ENCODE data around the gene SLC4A5.

SLC4A5 gene

DNA sequence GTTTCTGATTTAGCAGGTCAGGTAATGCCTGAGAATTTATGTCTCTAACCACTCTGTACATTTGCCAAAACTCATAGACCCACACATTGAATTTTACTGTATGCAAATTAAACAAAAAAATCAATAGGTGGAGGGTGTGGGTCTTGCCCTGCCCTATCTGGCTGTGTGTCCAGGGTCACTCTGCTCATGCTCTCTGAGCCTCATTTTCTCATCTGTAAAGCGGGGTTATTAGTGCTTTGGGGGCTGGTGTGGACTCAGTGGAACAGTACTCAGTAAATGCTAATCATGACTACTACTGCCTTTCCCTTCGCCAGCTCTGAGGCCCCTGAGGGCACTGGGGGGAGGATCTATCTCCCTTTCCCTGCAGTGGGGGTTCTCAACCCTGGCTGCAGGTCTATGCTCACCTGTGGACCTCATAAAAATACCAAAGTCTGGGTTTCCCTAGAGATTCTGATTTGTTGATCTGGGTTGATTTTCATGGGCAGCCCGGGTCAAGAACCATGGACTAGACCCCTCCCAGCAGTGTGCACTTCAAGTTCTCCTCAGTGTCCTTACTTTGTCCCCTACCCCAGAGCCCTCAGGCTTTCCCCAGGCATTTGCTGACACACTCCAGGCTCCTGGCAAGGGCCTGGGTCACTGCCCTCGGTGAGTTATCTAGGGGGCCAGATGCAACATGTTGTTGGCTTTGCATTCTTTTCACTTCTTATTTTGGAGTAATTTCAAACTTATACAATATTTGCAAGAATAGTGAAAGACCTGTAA, 117.3 kb downstream of the SLC4A5 start:
- no peaks in the 10 kb centered on the region for H3K4me1 ChIP-seq (ENCODE audit: control insufficient read depth, low read length)
- TF ChIP-seq, protein P1, sequence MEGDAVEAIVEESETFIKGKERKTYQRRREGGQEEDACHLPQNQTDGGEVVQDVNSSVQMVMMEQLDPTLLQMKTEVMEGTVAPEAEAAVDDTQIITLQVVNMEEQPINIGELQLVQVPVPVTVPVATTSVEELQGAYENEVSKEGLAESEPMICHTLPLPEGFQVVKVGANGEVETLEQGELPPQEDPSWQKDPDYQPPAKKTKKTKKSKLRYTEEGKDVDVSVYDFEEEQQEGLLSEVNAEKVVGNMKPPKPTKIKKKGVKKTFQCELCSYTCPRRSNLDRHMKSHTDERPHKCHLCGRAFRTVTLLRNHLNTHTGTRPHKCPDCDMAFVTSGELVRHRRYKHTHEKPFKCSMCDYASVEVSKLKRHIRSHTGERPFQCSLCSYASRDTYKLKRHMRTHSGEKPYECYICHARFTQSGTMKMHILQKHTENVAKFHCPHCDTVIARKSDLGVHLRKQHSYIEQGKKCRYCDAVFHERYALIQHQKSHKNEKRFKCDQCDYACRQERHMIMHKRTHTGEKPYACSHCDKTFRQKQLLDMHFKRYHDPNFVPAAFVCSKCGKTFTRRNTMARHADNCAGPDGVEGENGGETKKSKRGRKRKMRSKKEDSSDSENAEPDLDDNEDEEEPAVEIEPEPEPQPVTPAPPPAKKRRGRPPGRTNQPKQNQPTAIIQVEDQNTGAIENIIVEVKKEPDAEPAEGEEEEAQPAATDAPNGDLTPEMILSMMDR (IDR thresholded peaks at IDR 0.05; ENCODE audit: low read depth, low read length, poor library complexity, severe bottlenecking), result no peak
- TF ChIP-seq EZH2phosphoT487 (IDR thresholded peaks at IDR 0.05; ENCODE audit: borderline replicate concordance, low read length), result no peak
- no peaks in the 10 kb centered on the region for H4K20me1 ChIP-seq (ENCODE audit: control insufficient read depth, insufficient read depth, low read depth, low read length)
- H3K36me3 ChIP-seq (ENCODE audit: control insufficient read depth, low read length), result no peaks in the 10 kb centered on the region
- no peak overlapping the region for H3K4me3 ChIP-seq (ENCODE audit: low read length)
- no peaks in the 10 kb centered on the region for H3K79me2 ChIP-seq (ENCODE audit: control insufficient read depth, low read length)
- H3K27ac ChIP-seq (ENCODE audit: low read depth, low read length), result no peak overlapping the region
- no peak overlapping the region for H3K4me2 ChIP-seq (ENCODE audit: low read length)
- H3K9me2 ChIP-seq (replicated peaks; ENCODE audit: control insufficient read depth, low read length), result no peaks in the 10 kb centered on the region
- H3F3A ChIP-seq (ENCODE audit: control insufficient read depth, insufficient read depth), result peaks cover 23% of the 10 kb centered on the region
- H3K9me3 ChIP-seq (ENCODE audit: control insufficient read depth, insufficient read depth, low read length), result no peaks in the 10 kb centered on the region
- no peaks in the 10 kb centered on the region for H3K27me3 ChIP-seq (ENCODE audit: control insufficient read depth, low read length)

DNA sequence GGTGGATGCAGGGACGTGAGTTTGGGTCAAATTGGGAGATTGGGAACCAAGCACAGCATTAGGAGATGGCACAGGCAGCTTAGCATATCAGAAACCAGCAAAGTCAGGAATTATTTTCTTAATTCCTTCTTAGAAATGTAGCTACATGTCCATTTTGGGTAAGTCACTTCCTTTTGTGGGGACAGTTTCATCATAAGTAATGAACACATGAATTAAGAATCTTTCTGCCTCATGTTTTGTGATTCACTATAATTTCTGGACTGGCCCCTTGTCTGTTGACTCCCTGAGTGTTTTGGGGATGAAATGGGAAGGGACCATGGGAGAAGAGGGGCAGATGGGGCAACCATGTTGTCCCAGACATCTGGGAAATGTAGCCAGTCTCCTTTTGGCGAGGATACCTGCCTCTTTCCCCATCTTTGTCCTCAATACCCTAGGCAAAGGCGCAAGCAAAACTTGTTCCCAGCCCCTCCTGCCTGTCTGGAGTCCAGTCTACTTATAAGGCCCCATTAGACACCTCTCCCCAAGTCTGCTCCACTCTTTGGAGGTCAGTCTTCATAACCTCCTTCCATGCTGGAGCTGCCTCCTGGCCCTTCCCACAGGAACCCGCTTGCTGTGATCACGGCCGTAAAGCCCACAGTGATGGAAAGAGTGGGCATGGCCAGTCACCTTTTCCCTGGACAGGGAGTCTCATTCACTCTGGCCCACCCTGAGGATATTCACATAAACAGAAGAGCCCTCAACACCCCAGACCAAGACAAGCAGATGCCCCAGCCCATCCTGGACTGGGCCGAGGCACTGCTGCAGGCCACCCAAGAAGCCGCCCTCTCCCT, 119.1 kb downstream of the SLC4A5 start:
- no peak overlapping the region for H3K27ac ChIP-seq (ENCODE audit: low read depth, low read length)

DNA sequence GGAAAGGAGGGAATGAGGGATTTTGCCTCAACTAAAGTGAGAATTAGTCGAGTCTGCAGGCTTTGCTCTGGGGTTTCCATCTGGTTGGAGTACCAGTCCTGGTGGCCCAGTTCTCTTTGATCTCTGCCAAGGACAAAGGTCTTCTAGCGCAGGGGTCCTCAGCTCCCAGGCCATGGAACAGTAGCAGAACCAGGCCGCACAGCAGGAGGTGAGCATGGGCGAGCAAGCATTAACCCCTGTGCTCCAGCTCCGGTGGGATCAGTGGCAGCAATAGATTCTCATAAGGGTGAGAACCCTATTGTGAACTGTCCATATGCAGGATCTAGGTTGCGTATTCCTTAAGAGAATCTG, 120.9 kb downstream of the SLC4A5 start:
- Histone ChIP-seq H3K36me3 (ENCODE audit: control insufficient read depth, low read length) (peaks cover 21% of the 10 kb centered on the region), H3K4me1 (ENCODE audit: control insufficient read depth, low read length) (no peaks in the 10 kb centered on the region), H3K4me3 (ENCODE audit: low read length) (no peak overlapping the region), H3K27me3 (ENCODE audit: control insufficient read depth, low read length) (no peaks in the 10 kb centered on the region), H3K9me2 (replicated peaks; ENCODE audit: control insufficient read depth, low read length) (no peaks in the 10 kb centered on the region), H3K27ac (ENCODE audit: low read depth, low read length) (no peak overlapping the region), H4K20me1 (ENCODE audit: control insufficient read depth, insufficient read depth, low read depth, low read length) (0 out of 2 replicates have a peak, but pooled peaks cover 7% of the 10 kb centered on the region), H3K79me2 (ENCODE audit: control insufficient read depth, low read length) (no peaks in the 10 kb centered on the region), H3K4me2 (ENCODE audit: low read length) (no peak overlapping the region), H3F3A (ENCODE audit: control insufficient read depth, insufficient read depth) (peaks cover 37% of the 10 kb centered on the region), H3K9me3 (ENCODE audit: control insufficient read depth, insufficient read depth, low read length) (no peaks in the 10 kb centered on the region)
- TF ChIP-seq, protein P1 (IDR thresholded peaks at IDR 0.05; ENCODE audit: low read depth, low read length, poor library complexity, severe bottlenecking), result no peak
- TF ChIP-seq EZH2phosphoT487 (IDR thresholded peaks at IDR 0.05; ENCODE audit: borderline replicate concordance, low read length), result no peak

More for the DNA sequence above, 119.1 kb downstream of the SLC4A5 start:
- H3K4me3 ChIP-seq (ENCODE audit: low read length), result no peak overlapping the region
- H3K4me1 ChIP-seq (ENCODE audit: control insufficient read depth, low read length), result no peaks in the 10 kb centered on the region
- H3K27me3 ChIP-seq (ENCODE audit: control insufficient read depth, low read length), result no peaks in the 10 kb centered on the region
- no peaks in the 10 kb centered on the region for H3K79me2 ChIP-seq (ENCODE audit: control insufficient read depth, low read length)
- H3F3A ChIP-seq (ENCODE audit: control insufficient read depth, insufficient read depth), result peaks cover 26% of the 10 kb centered on the region
- H3K4me2 ChIP-seq (ENCODE audit: low read length), result no peak overlapping the region
- peaks cover 4% of the 10 kb centered on the region; the same call in 1 of the 2 replicates for H3K36me3 ChIP-seq (ENCODE audit: control insufficient read depth, low read length)
- no peaks in the 10 kb centered on the region for H4K20me1 ChIP-seq (ENCODE audit: control insufficient read depth, insufficient read depth, low read depth, low read length)
- TF ChIP-seq, protein P1 (IDR thresholded peaks at IDR 0.05; ENCODE audit: low read depth, low read length, poor library complexity, severe bottlenecking), result no peak
- no peak for TF ChIP-seq EZH2phosphoT487 (IDR thresholded peaks at IDR 0.05; ENCODE audit: borderline replicate concordance, low read length)
- H3K9me3 ChIP-seq (ENCODE audit: control insufficient read depth, insufficient read depth, low read length), result no peaks in the 10 kb centered on the region
- H3K9me2 ChIP-seq (replicated peaks; ENCODE audit: control insufficient read depth, low read length), result no peaks in the 10 kb centered on the region

Data from DOHH2 (cell line).